HepG2 (cell line): Measurements from ENCODE around the gene BAG5. TPM values are rescaled to one million over a fixed set of nuclear protein-coding genes. Genes with fewer than 3 reads are reported as not detected.

Experiments
- BRD4 ChIP-seq: sonication (generic); formaldehyde crosslinking; IDR thresholded peaks from 2 replicates; pipeline ENCODE4 v1.4.0; 2020; ENCODE audit warnings: missing genetic modification reagents
- FOXJ3 ChIP-seq: sonication (generic); formaldehyde crosslinking; IDR thresholded peaks from 2 replicates; pipeline ENCODE4 v1.4.0; 2020; ENCODE audit warnings: missing genetic modification reagents, mild to moderate bottlenecking, borderline replicate concordance
- HES4 ChIP-seq: sonication (generic); formaldehyde crosslinking; IDR thresholded peaks from 2 replicates; pipeline ENCODE4 v1.9.0; 2021; ENCODE audit warnings: mild to moderate bottlenecking, missing genetic modification reagents, borderline replicate concordance
- HOXA9 ChIP-seq: sonication (generic); formaldehyde crosslinking; IDR thresholded peaks from 2 replicates; pipeline ENCODE4 v1.8.1; 2022; ENCODE audit warnings: missing genetic modification reagents, mild to moderate bottlenecking, moderate library complexity, borderline replicate concordance
- KDM3A ChIP-seq: IDR thresholded peaks from 2 replicates; pipeline ENCODE4 v1.6.1; 2018; ENCODE audit warnings: low read depth, missing compliant biosample characterization
- MLLT10 ChIP-seq: sonication (generic); formaldehyde crosslinking; IDR thresholded peaks from 2 replicates; pipeline ENCODE4 v1.4.0; 2020; ENCODE audit warnings: missing genetic modification reagents
- NCOA2 ChIP-seq: sonication (generic); formaldehyde crosslinking; IDR thresholded peaks from 2 replicates; pipeline ENCODE4 v1.8.0; 2022; ENCODE audit warnings: inconsistent platforms
- ZC3H4 ChIP-seq: sonication (generic); formaldehyde crosslinking; IDR thresholded peaks from 2 replicates; pipeline ENCODE4 v1.4.0; 2020; ENCODE audit warnings: missing genetic modification reagents, borderline replicate concordance
- ZFP90 ChIP-seq: sonication (generic); formaldehyde crosslinking; IDR thresholded peaks from 2 replicates; pipeline ENCODE4 v1.8.0; 2022; ENCODE audit warnings: missing genetic modification reagents, mild to moderate bottlenecking, inconsistent platforms, borderline replicate concordance
- polyA plus RNA-seq, 8 experiments: library from polyadenylated mRNA; depleted of rRNA in 3 of 8; stranded (reverse) in 7 of 8; unstranded in 1 of 8; fragments of >200 nt; fragmentation: Illumina TruSeq in 4 of 8; extraction: Trizol in 4 of 8; gene quantifications; 2 replicates each; pipeline versions ENCODE4 v1.2.1 to v1.2.3, GENCODE V29; 2011 to 2016; ENCODE audit warnings: low read depth in 4 of 8, missing spikeins in 1 of 8, mixed read lengths in 1 of 8; ENCODE audit not compliant: insufficient read depth in 1 of 8
- total RNA-seq, 5 experiments: library from RNA; depleted of rRNA; stranded (reverse); fragments of >200 nt; fragmentation: Illumina TruSeq; extraction: Trizol; gene quantifications; 2 replicates each; pipeline ENCODE4 v1.2.3, GENCODE V29; 2016; ENCODE audit warnings: low read depth in 1 of 5
- TF ChIP-seq, protein P1 (sequence below): sonication (generic); formaldehyde crosslinking; IDR thresholded peaks from 2 replicates; pipeline ENCODE4 v1.8.0; 2022; ENCODE audit warnings: missing genetic modification reagents, mild to moderate bottlenecking, moderate library complexity, borderline replicate concordance
- TF ChIP-seq, protein P2 (sequence below): sonication (generic); formaldehyde crosslinking; IDR thresholded peaks from 2 replicates; pipeline ENCODE4 v1.4.0; 2020; ENCODE audit warnings: mild to moderate bottlenecking, missing genetic modification reagents
- TF ChIP-seq, protein P3 (sequence below): sonication (generic); formaldehyde crosslinking; IDR thresholded peaks from 2 replicates; pipeline ENCODE4 v1.4.0; 2020; ENCODE audit warnings: missing genetic modification reagents
- TF ChIP-seq, protein P4 (sequence below): sonication (generic); formaldehyde crosslinking; conservative IDR thresholded peaks from 2 replicates; pipeline ENCODE4 v1.4.0; 2020; ENCODE audit warnings: mild to moderate bottlenecking, missing genetic modification reagents, moderate library complexity

Gene BAG5
- total and polyA plus RNA-seq, 2 of the 13 experiments (the other 11 are each of a cell fraction or from before 2014, with no cell fraction given): 3.5 to 21.0 TPM

DNA sequence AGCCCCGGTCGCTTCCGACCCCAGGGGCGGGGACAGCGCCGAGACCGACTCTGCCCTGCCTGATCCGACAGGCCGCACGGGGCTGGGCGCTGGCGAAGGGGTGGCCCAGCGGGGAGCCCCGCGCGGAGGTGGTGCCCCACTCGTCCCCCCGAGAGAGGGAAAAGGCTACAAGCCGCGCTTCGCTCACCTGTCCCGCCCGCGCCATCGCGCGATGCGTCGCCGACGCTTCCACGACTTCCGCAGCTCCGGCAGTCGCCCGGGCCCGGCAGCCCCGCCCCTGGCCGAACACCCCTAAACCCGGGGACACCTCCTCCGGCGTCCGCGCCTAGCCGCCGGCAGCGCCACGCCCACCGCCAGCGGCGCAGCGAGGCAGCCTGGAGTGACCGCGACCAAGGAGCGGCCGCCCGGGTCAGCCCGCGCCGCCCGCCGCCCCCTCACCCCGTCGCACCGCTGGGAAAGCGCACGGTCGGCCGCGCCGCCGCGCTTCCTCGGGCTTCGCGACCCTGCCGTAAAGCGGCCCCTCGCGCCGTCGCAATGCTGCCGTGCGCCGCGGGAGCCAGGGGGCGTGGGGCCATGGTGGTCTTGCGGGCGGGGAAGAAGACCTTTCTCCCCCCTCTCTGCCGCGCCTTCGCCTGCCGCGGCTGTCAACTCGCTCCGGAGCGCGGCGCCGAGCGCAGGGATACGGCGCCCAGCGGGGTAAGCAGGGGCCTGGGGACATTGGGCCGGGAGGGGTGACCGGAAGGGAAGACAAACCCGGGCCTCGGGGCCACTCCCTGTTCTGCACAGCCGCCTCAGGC lies at the start of gene BAG5, which contains the start of gene COA8 (continued):
- TF ChIP-seq, protein P1, sequence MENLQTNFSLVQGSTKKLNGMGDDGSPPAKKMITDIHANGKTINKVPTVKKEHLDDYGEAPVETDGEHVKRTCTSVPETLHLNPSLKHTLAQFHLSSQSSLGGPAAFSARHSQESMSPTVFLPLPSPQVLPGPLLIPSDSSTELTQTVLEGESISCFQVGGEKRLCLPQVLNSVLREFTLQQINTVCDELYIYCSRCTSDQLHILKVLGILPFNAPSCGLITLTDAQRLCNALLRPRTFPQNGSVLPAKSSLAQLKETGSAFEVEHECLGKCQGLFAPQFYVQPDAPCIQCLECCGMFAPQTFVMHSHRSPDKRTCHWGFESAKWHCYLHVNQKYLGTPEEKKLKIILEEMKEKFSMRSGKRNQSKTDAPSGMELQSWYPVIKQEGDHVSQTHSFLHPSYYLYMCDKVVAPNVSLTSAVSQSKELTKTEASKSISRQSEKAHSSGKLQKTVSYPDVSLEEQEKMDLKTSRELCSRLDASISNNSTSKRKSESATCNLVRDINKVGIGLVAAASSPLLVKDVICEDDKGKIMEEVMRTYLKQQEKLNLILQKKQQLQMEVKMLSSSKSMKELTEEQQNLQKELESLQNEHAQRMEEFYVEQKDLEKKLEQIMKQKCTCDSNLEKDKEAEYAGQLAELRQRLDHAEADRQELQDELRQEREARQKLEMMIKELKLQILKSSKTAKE (CRISPR knock-in tag): no peak
- TF ChIP-seq NCOA2 (no peak), HOXA9 (no peak), HES4 (no peak), BRD4 (CRISPR knock-in tag) (0 out of 2 replicates have a peak, but pooled peaks have one; percentile 30), KDM3A (CRISPR knock-in tag) (no peak), MLLT10 (CRISPR knock-in tag) (no peak), FOXJ3 (no peak), ZFP90 (no peak), ZC3H4 (CRISPR knock-in tag) (no peak)
- TF ChIP-seq, protein P2, sequence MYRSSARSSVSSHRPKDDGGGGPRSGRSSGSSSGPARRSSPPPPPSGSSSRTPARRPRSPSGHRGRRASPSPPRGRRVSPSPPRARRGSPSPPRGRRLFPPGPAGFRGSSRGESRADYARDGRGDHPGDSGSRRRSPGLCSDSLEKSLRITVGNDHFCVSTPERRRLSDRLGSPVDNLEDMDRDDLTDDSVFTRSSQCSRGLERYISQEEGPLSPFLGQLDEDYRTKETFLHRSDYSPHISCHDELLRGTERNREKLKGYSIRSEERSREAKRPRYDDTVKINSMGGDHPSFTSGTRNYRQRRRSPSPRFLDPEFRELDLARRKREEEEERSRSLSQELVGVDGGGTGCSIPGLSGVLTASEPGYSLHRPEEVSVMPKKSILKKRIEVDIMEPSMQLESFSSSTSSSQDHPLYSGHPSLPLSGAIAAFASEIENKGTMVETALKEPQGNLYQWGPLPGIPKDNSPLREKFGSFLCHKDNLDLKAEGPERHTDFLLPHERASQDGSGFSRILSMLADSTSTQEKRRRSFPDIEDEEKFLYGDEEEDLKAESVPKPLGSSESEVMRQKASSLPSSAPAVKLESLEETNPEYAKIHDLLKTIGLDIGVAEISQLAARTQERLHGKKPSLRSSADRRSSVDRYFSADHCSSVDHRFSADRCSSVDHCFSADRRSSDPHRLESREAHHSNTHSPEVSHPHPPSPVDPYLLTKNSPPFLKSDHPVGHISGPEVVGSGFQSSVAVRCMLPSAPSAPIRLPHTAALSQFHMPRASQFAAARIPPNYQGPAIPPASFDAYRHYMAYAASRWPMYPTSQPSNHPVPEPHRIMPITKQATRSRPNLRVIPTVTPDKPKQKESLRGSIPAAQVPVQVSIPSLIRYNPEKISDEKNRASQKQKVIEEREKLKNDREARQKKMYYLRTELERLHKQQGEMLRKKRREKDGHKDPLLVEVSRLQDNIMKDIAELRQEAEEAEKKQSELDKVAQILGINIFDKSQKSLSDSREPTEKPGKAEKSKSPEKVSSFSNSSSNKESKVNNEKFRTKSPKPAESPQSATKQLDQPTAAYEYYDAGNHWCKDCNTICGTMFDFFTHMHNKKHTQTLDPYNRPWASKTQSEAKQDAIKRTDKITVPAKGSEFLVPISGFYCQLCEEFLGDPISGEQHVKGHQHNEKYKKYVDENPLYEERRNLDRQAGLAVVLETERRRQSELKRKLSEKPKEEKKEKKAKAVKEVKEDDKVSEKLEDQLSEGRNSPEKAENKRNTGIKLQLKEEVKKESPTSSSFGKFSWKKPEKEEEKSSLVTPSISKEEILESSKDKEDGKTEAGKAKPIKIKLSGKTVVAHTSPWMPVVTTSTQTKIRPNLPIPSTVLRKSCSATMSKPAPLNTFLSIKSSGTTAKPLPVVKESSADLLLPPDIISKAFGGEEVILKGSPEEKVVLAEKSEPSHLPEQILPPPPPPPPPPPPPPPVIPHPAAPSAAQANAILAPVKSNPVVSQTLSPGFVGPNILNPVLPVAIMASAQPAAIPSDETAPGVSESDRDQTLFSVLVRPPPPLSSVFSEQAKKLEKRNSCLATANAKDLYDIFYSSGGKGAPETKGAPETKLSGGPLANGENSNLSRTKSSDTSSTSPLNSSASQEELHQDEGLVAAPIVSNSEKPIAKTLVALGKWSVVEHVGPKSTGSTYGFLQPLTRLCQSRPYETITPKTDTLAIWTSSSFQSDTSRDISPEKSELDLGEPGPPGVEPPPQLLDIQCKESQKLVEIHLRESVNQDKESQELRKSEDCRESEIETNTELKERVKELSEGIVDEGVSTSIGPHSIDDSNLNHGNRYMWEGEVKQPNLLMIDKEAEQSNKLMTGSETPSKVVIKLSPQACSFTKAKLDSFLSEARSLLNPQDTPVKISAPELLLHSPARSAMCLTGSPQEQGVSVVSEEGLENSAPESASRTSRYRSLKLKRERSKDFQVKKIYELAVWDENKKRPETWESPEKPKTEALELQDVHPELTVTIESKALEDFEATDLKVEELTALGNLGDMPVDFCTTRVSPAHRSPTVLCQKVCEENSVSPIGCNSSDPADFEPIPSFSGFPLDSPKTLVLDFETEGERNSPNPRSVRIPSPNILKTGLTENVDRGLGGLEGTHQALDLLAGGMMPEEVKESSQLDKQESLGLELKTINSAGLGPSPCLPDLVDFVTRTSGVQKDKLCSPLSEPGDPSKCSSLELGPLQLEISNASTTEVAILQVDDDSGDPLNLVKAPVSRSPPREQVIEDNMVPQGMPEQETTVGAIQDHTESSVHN (CRISPR knock-in tag): no peak
- TF ChIP-seq, protein P3, sequence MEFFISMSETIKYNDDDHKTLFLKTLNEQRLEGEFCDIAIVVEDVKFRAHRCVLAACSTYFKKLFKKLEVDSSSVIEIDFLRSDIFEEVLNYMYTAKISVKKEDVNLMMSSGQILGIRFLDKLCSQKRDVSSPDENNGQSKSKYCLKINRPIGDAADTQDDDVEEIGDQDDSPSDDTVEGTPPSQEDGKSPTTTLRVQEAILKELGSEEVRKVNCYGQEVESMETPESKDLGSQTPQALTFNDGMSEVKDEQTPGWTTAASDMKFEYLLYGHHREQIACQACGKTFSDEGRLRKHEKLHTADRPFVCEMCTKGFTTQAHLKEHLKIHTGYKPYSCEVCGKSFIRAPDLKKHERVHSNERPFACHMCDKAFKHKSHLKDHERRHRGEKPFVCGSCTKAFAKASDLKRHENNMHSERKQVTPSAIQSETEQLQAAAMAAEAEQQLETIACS: no peak; the same call in 1 of the 2 replicates
- TF ChIP-seq, protein P4, sequence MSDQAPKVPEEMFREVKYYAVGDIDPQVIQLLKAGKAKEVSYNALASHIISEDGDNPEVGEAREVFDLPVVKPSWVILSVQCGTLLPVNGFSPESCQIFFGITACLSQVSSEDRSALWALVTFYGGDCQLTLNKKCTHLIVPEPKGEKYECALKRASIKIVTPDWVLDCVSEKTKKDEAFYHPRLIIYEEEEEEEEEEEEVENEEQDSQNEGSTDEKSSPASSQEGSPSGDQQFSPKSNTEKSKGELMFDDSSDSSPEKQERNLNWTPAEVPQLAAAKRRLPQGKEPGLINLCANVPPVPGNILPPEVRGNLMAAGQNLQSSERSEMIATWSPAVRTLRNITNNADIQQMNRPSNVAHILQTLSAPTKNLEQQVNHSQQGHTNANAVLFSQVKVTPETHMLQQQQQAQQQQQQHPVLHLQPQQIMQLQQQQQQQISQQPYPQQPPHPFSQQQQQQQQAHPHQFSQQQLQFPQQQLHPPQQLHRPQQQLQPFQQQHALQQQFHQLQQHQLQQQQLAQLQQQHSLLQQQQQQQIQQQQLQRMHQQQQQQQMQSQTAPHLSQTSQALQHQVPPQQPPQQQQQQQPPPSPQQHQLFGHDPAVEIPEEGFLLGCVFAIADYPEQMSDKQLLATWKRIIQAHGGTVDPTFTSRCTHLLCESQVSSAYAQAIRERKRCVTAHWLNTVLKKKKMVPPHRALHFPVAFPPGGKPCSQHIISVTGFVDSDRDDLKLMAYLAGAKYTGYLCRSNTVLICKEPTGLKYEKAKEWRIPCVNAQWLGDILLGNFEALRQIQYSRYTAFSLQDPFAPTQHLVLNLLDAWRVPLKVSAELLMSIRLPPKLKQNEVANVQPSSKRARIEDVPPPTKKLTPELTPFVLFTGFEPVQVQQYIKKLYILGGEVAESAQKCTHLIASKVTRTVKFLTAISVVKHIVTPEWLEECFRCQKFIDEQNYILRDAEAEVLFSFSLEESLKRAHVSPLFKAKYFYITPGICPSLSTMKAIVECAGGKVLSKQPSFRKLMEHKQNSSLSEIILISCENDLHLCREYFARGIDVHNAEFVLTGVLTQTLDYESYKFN (CRISPR knock-in tag): no peak
